Omental fat pad (tissue), 4 donors: ENCODE results near the gene SELENOO. TPM values are rescaled to one million over a fixed set of nuclear protein-coding genes. Genes with fewer than 3 reads are reported as not detected.
A peak's percentile ranks its signal among the peaks of the same experiment; 100 is the strongest.

Experiments used
- ATAC-seq: fragments of 150-250 bp; one replicate; pipeline ENCODE4 v1.9.1; 2016; ENCODE audit warnings: mild to moderate bottlenecking, moderate library complexity; ENCODE audit not compliant: low FRiP score
- DNase-seq: peaks from one replicate; pipeline ENCODE4 v3.0.0-alpha.2; 2019; ENCODE audit warnings: low spot score
- total RNA-seq, 4 donors: library from RNA; depleted of rRNA; stranded (reverse); fragments of >200 nt; gene quantifications; one replicate each; pipeline ENCODE4 v1.1.0, GENCODE V29; 2016
- TF ChIP-seq, protein P1 (sequence below), 3 donors: fragments of 450-650 bp; IDR thresholded peaks; one replicate each; pipeline ENCODE4 v1.5.1; 2016 to 2017; ENCODE audit warnings: antibody characterized with exemption in 3 of 3, mild to moderate bottlenecking in 3 of 3, moderate library complexity in 2 of 3

Gene SELENOO
- total RNA-seq, 4 donors from 2014 or later = 21.2 to 38.3 (median 31.9) TPM

DNA sequence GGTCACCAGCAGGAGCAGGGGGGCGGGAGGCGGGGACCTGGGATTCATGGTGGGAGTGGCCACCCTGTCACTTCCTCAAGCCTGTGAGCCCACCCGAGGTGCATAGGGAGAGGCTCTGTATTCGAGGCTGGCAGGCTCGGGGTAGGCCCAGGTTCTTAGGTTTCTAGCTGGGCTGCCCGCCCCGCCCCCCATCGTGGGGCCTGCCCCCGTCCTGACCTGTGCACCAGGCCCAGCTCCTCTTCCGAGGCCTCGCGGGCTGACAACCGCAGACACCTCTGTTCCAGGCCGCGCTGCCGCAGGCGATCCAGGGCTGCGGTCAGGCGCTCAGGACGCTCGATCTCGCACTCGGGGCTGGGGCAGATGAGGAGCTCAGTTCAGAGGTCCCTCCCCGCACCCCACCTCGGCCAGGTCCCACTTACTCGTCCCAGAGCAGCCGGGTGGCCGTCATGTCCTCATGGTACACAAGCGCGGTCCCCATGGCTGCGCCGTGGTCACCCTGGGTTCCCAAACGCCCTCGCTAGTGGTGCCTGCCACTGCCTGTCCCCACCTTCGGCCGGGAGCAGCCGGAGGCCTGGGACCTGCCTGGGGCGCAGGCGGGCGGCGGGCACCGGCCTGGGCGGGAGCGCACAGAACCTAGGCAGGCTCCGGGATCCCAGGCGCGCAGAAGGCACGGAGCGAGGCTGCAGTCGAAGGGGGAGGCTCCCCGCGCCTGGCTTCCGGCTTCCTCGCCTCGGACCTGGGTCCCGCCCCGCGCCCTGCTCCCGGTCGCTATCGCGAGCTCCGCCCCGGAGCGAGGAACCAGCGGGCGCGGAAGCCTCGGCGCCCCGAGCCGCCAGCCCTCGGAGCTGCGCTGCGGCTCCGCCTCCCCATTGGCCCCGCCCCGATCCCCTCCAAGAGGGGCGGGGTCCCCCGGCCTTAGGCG lies 50.0 kb downstream of the SELENOO start, which contains the start of gene HDAC10:
Gene HDAC10 (minus strand): TSS at position 711 of the 922 bp plus-strand sequence. CDS start 233 bp downstream, at position 478.
- no peak for DNase-seq
- ATAC-seq = peak; percentile 65
- TF ChIP-seq, protein P1, sequence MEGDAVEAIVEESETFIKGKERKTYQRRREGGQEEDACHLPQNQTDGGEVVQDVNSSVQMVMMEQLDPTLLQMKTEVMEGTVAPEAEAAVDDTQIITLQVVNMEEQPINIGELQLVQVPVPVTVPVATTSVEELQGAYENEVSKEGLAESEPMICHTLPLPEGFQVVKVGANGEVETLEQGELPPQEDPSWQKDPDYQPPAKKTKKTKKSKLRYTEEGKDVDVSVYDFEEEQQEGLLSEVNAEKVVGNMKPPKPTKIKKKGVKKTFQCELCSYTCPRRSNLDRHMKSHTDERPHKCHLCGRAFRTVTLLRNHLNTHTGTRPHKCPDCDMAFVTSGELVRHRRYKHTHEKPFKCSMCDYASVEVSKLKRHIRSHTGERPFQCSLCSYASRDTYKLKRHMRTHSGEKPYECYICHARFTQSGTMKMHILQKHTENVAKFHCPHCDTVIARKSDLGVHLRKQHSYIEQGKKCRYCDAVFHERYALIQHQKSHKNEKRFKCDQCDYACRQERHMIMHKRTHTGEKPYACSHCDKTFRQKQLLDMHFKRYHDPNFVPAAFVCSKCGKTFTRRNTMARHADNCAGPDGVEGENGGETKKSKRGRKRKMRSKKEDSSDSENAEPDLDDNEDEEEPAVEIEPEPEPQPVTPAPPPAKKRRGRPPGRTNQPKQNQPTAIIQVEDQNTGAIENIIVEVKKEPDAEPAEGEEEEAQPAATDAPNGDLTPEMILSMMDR (IDR thresholded peaks at IDR 0.05) = no peak

DNA sequence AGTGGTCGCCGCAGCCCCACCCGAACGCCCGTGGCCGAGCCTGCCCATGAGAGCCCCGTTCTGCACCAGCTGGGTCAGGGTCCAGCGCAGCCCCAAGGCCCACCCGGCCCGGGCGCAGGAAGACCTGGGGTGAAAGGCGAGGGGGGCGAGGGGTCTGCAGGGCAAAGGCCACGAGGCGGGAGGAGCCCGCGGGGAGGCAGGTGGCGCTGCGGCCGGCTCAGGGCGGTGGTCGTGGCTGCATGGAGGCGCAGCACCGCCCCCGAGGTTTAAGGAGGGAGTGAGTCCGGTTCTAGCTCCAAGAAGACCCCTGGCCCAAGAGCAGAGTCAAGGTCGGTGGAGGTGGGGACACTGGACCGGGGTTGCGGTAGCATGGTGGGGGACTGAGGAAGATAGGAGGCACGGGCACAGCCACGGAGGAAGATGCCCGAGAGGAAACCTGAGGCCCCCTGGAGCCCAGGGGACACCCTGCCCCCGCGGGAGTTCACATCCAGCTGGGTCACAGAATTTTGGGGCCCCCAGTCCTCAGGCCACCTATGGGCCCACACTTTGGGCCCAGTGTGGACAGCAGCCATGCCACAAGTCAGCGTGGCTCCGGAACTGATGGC lies 50.8 kb downstream of the SELENOO start:
- DNase-seq (no peak), ATAC-seq (no peak)
- TF ChIP-seq, protein P1 (IDR thresholded peaks at IDR 0.05) = no peak

DNA sequence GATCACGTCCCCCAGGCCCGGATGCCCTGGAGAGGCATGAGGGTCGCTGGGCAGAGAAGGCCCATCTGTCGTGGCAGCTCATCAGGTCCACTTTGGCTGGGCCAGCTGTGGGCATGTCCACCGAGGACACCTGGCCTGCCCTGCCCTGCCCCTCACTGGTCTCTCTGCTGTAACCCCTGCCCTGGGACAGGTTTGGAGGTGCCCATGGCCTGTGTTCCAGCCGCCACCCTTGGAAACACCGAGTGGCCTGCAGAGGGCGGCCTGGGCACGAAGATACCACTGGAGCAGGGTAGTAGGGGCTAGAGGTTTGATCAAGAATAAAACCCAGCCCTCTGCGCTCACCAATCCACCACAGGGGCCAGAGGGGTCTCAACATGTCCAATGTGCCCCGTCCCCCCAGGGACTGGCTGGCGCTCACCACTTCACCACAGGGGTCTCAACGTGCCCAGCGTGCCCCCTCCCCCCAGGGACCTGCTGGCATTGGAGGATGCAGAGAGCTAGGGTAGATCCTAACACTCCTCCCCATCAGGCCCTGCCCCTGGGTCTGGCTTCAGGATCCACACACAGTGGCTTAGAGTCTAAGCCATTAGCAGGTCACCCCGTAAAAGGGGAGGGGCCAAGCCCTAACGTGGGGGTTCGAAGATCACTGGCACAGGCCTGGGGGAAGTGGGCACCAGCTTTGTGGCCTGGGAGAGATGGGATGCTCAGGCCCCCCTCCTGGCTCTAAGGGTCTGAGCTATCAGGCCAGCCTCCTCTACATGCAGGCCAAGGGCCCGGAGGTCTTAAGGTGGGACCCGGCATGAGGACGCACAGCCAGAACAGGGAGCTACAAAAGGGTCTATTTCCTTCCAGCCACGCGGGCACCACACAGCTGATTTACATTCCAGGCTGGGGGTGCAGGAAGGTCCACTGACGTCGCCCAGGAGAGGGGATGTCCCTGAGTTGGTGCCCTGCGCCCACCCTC lies 51.6 kb downstream of the SELENOO start:
- ATAC-seq = peak; percentile 63
- TF ChIP-seq, protein P1 (IDR thresholded peaks at IDR 0.05) = peak in 1 of 3 donors; percentile 59
- peak; percentile 64 for DNase-seq

DNA sequence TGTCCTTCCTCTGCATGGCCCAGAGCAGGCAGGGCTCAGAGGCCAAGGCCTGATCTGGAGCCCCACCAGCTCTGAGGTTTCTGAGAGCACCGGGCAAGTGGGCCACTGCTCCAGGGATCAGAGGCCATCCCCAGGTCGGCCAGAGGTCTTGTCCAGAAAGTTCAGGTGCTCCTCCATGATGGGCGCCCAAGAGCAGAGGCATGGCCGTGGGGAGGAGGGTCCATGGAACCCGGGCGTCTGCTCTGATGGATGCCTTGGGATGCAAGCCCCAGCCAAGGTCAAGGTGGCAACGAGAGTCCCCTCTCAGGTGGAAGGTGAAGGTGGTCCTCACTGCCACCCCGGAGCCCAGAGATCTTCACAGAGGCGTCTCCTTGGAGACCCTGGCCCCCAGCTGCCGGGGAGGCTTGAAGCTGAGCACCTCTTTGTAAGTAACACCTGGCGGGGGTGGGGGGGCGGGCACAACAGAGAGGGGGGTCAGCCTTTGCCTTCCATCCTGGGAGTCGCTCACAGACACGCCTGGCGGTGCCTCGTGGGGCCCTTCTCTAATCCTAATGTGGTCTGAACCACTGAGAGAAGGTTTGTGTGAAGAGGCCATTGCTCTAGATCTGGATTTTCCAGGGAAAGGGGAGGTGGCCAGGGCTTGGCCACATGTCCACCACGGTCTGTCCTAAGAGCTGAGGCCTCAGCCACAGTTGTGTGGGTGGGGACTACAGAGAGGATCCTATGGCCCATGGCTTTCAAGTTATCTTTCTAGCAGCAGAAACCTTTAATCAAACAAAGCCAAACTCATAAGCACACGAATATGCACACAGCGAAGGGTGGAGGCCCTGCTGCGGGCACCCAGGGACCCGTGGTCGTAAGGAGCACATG lies 52.5 kb downstream of the SELENOO start:
- TF ChIP-seq, protein P1 (IDR thresholded peaks at IDR 0.05) = no peak

DNA sequence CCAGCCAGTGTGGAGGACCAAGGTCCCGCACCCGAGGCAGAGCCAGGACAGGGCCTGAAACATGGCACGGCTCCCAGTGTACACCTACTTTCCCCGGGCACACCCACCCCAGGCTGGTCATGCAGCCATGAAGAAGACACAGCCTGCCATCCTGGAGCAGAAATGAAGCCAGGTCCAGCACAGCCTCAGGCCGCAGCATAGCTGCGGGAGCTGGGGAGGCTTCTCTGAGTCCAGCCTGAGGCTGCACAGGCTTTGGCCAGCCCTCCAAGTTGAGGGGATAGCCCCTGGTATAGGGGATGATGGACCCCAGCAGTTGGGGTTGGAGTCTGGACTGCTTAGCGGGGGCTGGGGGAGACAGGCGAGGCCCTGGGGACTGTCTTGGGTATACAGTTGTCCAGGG lies 53.1 kb downstream of the SELENOO start:
- TF ChIP-seq, protein P1 (IDR thresholded peaks at IDR 0.05) = no peak
- ATAC-seq (no peak), DNase-seq (no peak)

More for the DNA sequence above, 52.5 kb downstream of the SELENOO start:
- ATAC-seq (no peak), DNase-seq (no peak)

DNA sequence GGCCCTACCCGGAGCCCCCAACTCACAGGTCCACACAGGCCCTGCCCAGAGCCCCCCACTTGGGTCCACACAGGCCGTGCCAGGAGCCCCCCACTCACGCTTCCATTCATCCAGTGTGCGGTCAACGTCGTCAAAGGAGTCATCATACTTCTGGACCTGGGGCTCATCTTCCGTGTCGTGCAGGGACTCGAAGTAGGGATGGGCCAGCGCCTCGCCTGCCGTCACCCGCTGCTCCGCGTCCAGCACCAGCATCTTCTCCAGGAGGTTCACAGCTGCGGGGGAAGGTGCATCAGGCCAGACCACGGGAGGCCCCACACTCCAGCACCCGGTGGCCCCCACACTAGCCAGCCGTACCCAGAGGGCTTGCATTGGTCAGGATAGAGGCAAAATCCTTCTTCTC lies 54.3 kb downstream of the SELENOO start:
- ATAC-seq = no peak
- TF ChIP-seq, protein P1 (IDR thresholded peaks at IDR 0.05) = no peak
- DNase-seq = no peak
